Psoas muscle (tissue), 8 donors: ENCODE data around the gene TMEM132A. TPM values are rescaled to one million over a fixed set of nuclear protein-coding genes. Genes with fewer than 3 reads are reported as not detected.

Experiments
- ATAC-seq, 4 donors: fragments of 200-7000 bp; cut with Tn5 transposase; one replicate each; pipeline ENCODE4 v1.9.1; 2020; ENCODE audit warnings: moderate library complexity in 3 of 4, mild to moderate bottlenecking in 2 of 4
- DNase-seq, 2 donors: peaks; one replicate each; pipeline ENCODE4 v3.0.0-alpha.2; 2020
- H3K27ac ChIP-seq: fragments of 200-600 bp; one replicate; pipeline ENCODE4 v1.8.0; 2022
- H3K27me3 ChIP-seq, 3 donors: fragments of 200-600 bp in 1 of 3; one replicate each; pipeline versions ENCODE4 v1.6.1 to v1.8.0; 2013 to 2022; ENCODE audit warnings: low read length in 2 of 3, mild to moderate bottlenecking in 2 of 3, moderate library complexity in 1 of 3; ENCODE audit not compliant: insufficient read depth in 3 of 3
- H3K36me3 ChIP-seq, 2 donors: fragments of 200-600 bp in 1 of 2; one replicate each; pipeline versions ENCODE4 v1.6.1 to v1.8.0; 2013 to 2022; ENCODE audit warnings: low read depth in 1 of 2, mild to moderate bottlenecking in 1 of 2, moderate library complexity in 1 of 2; ENCODE audit not compliant: insufficient read depth in 1 of 2
- H3K4me1 ChIP-seq: fragments of 200-600 bp; one replicate; pipeline ENCODE4 v1.8.0; 2022
- H3K4me3 ChIP-seq: fragments of 200-600 bp; one replicate; pipeline ENCODE4 v1.8.0; 2022; ENCODE audit warnings: mild to moderate bottlenecking
- H3K9me3 ChIP-seq: fragments of 200-600 bp; one replicate; pipeline ENCODE4 v1.8.0; 2022
- CTCF ChIP-seq: fragments of 200-600 bp; IDR thresholded peaks from one replicate; pipeline ENCODE4 v1.8.0; 2022; ENCODE audit warnings: antibody characterized with exemption
- WGBS, 3 donors: extraction: QIAGEN DNeasy Blood & Tissue Kit; methylation state at CpG; one replicate each; pipeline versions ENCODE4 v1.1.6 to v1.1.7; 2013; 5-methylcytosine and 5-hydroxymethylcytosine counted together
- intact Hi-C, 2 donors: fragments of 100-400 bp; cut with DNase I; formaldehyde crosslinking; loops; one replicate each; pipeline versions ENCODE4 v1.11.0 to v1.14.2; 2022
- long read RNA-seq, 2 donors: library from polyadenylated mRNA; unstranded; transcript quantifications; one replicate each; pipeline ENCODE4 v2.0.0, GENCODE V29; 2021
- polyA plus RNA-seq, 3 donors: library from polyadenylated mRNA; stranded (reverse); fragments of 200-250 nt; gene quantifications; one replicate each; pipeline ENCODE4 v1.2.3, GENCODE V29; 2013
- total RNA-seq, 4 donors: library from RNA; stranded (reverse); fragmentation: NEBNext Ultra II Directional in 2 of 4; extraction: Animal tissue kit (Norgen Biotek cat#: 25700) in 2 of 4; gene quantifications; one replicate each; pipeline versions ENCODE4 v1.2.1 to v1.2.4, GENCODE V29; 2021 to 2023
- donor health status: healthy with polysubstance abuse.
- donor health status: DM: no; HTN: no; CAD: no; lungs with moderate emphysema.
- donor health status: Bipolar disorder and iron deficiency.
- donor health status: healthy.
- donor health status: DM: yes; HTN: yes; CAD: no.
- donor health status: DM: no; HTN: no; CAD: no.
- donor health status: DM: no; HTN: no; CAD: no.
- donor health status: DM: yes; HTN: yes; CAD: no.

The TMEM132A gene, protein sequence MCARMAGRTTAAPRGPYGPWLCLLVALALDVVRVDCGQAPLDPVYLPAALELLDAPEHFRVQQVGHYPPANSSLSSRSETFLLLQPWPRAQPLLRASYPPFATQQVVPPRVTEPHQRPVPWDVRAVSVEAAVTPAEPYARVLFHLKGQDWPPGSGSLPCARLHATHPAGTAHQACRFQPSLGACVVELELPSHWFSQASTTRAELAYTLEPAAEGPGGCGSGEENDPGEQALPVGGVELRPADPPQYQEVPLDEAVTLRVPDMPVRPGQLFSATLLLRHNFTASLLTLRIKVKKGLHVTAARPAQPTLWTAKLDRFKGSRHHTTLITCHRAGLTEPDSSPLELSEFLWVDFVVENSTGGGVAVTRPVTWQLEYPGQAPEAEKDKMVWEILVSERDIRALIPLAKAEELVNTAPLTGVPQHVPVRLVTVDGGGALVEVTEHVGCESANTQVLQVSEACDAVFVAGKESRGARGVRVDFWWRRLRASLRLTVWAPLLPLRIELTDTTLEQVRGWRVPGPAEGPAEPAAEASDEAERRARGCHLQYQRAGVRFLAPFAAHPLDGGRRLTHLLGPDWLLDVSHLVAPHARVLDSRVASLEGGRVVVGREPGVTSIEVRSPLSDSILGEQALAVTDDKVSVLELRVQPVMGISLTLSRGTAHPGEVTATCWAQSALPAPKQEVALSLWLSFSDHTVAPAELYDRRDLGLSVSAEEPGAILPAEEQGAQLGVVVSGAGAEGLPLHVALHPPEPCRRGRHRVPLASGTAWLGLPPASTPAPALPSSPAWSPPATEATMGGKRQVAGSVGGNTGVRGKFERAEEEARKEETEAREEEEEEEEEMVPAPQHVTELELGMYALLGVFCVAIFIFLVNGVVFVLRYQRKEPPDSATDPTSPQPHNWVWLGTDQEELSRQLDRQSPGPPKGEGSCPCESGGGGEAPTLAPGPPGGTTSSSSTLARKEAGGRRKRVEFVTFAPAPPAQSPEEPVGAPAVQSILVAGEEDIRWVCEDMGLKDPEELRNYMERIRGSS
- total RNA-seq (1 to 10 TPM; 3.3 to 7.7 (median 6.1) TPM), polyA plus RNA-seq (1 to 10 TPM; 2.0 to 3.7 (median 2.6) TPM)
- long read RNA-seq, donor 1, partial matches to known transcripts, result 0 of 2 reads
- long read RNA-seq, donor 1, other reads (novel, unspliced or antisense), result 0 of 2 reads
- long read RNA-seq, donor 2, partial matches to known transcripts, result 6 of 10 reads
- long read RNA-seq, donor 2, other reads (novel, unspliced or antisense), result 1 of 10 reads

- intact Hi-C loops, result no loop called here
- 0 to 1% (median 1%) methylated on average over 34 to 69 of the region's 69 CpGs for WGBS, 3 donors
- Histone ChIP-seq H3K36me3 (peaks cover 5 to 36% of the 10 kb centered on the region in 2 donors), H3K27ac (no peak within 1 kb of the TSS), H3K4me1 (peaks cover 22% of the 10 kb centered on the region), H3K27me3 (peaks cover 0 to 23% (median 4%) of the 10 kb centered on the region in 3 donors), H3K9me3 (no peaks in the 10 kb centered on the region), H3K4me3 (peak within 1 kb of the TSS; percentile 65)
- DNase-seq, result peak; percentile 73 to 78
- TF ChIP-seq CTCF, result no peak
- ATAC-seq, result peak; percentile 61 to 87 (median 75)
Observed at GRCh38 chr11:60924110-60924905, at the start of gene TMEM132A. TSS of gene TMEM132A (plus strand) at chr11:60924460. CDS start at chr11:60924634, 174 bp downstream.

- Histone ChIP-seq H3K27ac (no peak overlapping the region), H3K9me3 (no peaks in the 10 kb centered on the region), H3K4me3 (no peak overlapping the region), H3K4me1 (peaks cover 59% of the 10 kb centered on the region), H3K36me3 (no peaks in the 10 kb centered on the region), H3K27me3 (no peaks in the 10 kb centered on the region)
- ATAC-seq, result no peak
- TF ChIP-seq CTCF, result no peak
- intact Hi-C loops, result no loop called here
- DNase-seq, result peak in 1 of 2 donors; percentile 25
- 59 to 65% (median 64%) methylated on average over 7 of the region's 7 CpGs for WGBS, 3 donors
Observed at GRCh38 chr11:60875366-60876167, 48.7 kb upstream of the TMEM132A start.

DNA sequence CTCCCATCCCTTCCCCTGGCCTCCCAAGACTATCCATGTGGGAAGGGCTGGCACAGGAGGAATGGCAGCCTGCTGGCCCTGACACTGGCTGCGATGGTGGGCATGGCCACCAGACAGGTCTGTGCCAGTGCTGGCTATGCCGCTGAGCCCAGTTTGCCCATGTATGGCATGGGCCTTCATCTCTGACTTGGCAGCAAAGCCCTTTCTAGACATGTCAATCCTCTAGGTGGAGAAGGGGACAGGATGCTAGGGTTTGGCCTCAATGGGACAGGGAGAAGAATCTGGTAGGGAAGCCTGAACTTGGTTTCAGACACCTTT lies 48.1 kb upstream of the TMEM132A start:
- TF ChIP-seq CTCF, result no peak
- intact Hi-C loops, result no loop called here
- Histone ChIP-seq H3K4me3 (no peak overlapping the region), H3K9me3 (no peaks in the 10 kb centered on the region), H3K27me3 (no peaks in the 10 kb centered on the region), H3K4me1 (peaks cover 58% of the 10 kb centered on the region), H3K36me3 (peaks cover 0 to 5% of the 10 kb centered on the region in 2 donors), H3K27ac (no peak overlapping the region)
- DNase-seq (peak in 1 of 2 donors; percentile 42), ATAC-seq (no peak)
- 77 to 94% (median 82%) methylated on average over 2 of the region's 2 CpGs for WGBS, 3 donors
